HL-60 (cell line): ENCODE measurements around the gene JOSD1.

ENCODE experiments used
- DNase-seq, 2 experiments: peaks; one replicate each; pipeline ENCODE4 v3.0.0-alpha.2; 2010 to 2020; ENCODE audit warnings: low read depth in 1 of 2, low spot score in 1 of 2
- H3K27ac ChIP-seq: fragments of 250-450 bp; sonication (Bioruptor Pico); replicated peaks from 2 replicates; pipeline ENCODE4 v1.5.1; 2020; ENCODE audit warnings: mild to moderate bottlenecking, moderate library complexity
- H3K27me3 ChIP-seq: fragments of 250-450 bp; sonication (Bioruptor Pico); 2 replicates; pipeline ENCODE4 v1.5.1; 2021; ENCODE audit warnings: mild to moderate bottlenecking, moderate library complexity; ENCODE audit not compliant: insufficient read depth, poor library complexity, severe bottlenecking
- H3K4me3 ChIP-seq: replicated peaks from 2 replicates; pipeline ENCODE4 v1.5.1; 2011; ENCODE audit warnings: mild to moderate bottlenecking, control low read depth, low read length; ENCODE audit not compliant: insufficient read depth
- CTCF ChIP-seq: IDR thresholded peaks from one replicate; pipeline ENCODE4 v1.5.1; 2011; ENCODE audit warnings: low read length, control low read depth, inconsistent platforms; ENCODE audit not compliant: insufficient read depth
- GABPA ChIP-seq: IDR thresholded peaks from 2 replicates; pipeline ENCODE4 v1.6.1; 2012; ENCODE audit warnings: low read depth
- POLR2AphosphoS5 ChIP-seq: IDR thresholded peaks from 2 replicates; pipeline ENCODE4 v1.6.1; 2012; ENCODE audit warnings: low read depth
- REST ChIP-seq: IDR thresholded peaks from 2 replicates; pipeline ENCODE4 v1.6.1; 2012; ENCODE audit warnings: low read depth; ENCODE audit not compliant: insufficient replicate concordance
- SPI1 ChIP-seq: IDR thresholded peaks from 2 replicates; pipeline ENCODE4 v1.6.1; 2012; ENCODE audit warnings: low read depth, mild to moderate bottlenecking, borderline replicate concordance

The JOSD1 gene

GRCh38 chr22:38717244-38717643, 16.5 kb upstream of the JOSD1 start:
- TF ChIP-seq REST (no peak), GABPA (no peak), SPI1 (no peak), CTCF (no peak), POLR2AphosphoS5 (no peak)
- H3K4me3 ChIP-seq = no peak overlapping the region
- no peak for DNase-seq
- H3K27ac ChIP-seq = no peak overlapping the region
- no peaks in the 10 kb centered on the region for H3K27me3 ChIP-seq

GRCh38 chr22:38716826-38717225, 16.1 kb upstream of the JOSD1 start:
- Histone ChIP-seq H3K27ac (no peak overlapping the region), H3K4me3 (no peak overlapping the region), H3K27me3 (no peaks in the 10 kb centered on the region)
- DNase-seq = no peak
- no peak for TF ChIP-seq REST
- TF ChIP-seq SPI1 = no peak
- TF ChIP-seq CTCF = no peak
- TF ChIP-seq POLR2AphosphoS5 = no peak
- TF ChIP-seq GABPA = no peak

GRCh38 chr22:38716271-38716670, 15.5 kb upstream of the JOSD1 start:
- DNase-seq = no peak
- H3K27ac ChIP-seq = no peak overlapping the region
- TF ChIP-seq CTCF (no peak), REST (no peak), GABPA (no peak), POLR2AphosphoS5 (no peak), SPI1 (no peak)
- no peak overlapping the region for H3K4me3 ChIP-seq
- H3K27me3 ChIP-seq = no peaks in the 10 kb centered on the region
